Hepatocyte (in vitro differentiated cells): ENCODE measurements around the gene CNOT6. TPM values are rescaled to one million over a fixed set of nuclear protein-coding genes. Genes with fewer than 3 reads are reported as not detected.

ENCODE experiments used
- DNase-seq: peaks from one replicate; pipeline ENCODE4 v3.0.0-alpha.2; 2016; ENCODE audit warnings: low spot score
- H2AFZ ChIP-seq: fragments of 200-600 bp; sonication (generic); 2 replicates; pipeline ENCODE4 v1.6.0; 2016; ENCODE audit warnings: antibody characterized with exemption, mild to moderate bottlenecking
- H3K27ac ChIP-seq: fragments of 200-600 bp; sonication (generic); 2 replicates; pipeline ENCODE4 v1.5.1; 2016; ENCODE audit warnings: mild to moderate bottlenecking
- H3K27me3 ChIP-seq: fragments of 200-600 bp; sonication (generic); 2 replicates; pipeline ENCODE4 v1.6.1; 2016
- H3K36me3 ChIP-seq: fragments of 200-600 bp; sonication (generic); replicated peaks from 2 replicates; pipeline ENCODE4 v1.5.1; 2016; ENCODE audit warnings: low read depth; ENCODE audit not compliant: insufficient read depth
- H3K4me1 ChIP-seq: fragments of 200-600 bp; sonication (generic); 2 replicates; pipeline ENCODE4 v1.5.1; 2016; ENCODE audit warnings: mild to moderate bottlenecking, moderate library complexity; ENCODE audit not compliant: insufficient read depth
- H3K4me2 ChIP-seq: fragments of 200-600 bp; sonication (generic); 2 replicates; pipeline ENCODE4 v1.6.0; 2016
- H3K4me3 ChIP-seq: fragments of 200-600 bp; sonication (generic); 2 replicates; pipeline ENCODE4 v1.5.1; 2016; ENCODE audit warnings: mild to moderate bottlenecking
- H3K79me2 ChIP-seq: fragments of 200-600 bp; sonication (generic); 2 replicates; pipeline ENCODE4 v1.6.0; 2017; ENCODE audit warnings: mild to moderate bottlenecking
- H3K9me2 ChIP-seq: fragments of 200-600 bp; sonication (generic); replicated peaks from 2 replicates; pipeline ENCODE4 v1.6.0; 2017; ENCODE audit warnings: mild to moderate bottlenecking; ENCODE audit not compliant: insufficient read depth
- H3K9me3 ChIP-seq: fragments of 200-600 bp; sonication (generic); 2 replicates; pipeline ENCODE4 v1.5.1; 2016; ENCODE audit warnings: low read depth, mild to moderate bottlenecking
- H4K20me1 ChIP-seq: fragments of 200-600 bp; sonication (generic); 2 replicates; pipeline ENCODE4 v1.6.0; 2016; ENCODE audit warnings: mild to moderate bottlenecking; ENCODE audit not compliant: insufficient read depth, poor library complexity, severe bottlenecking
- CTCF ChIP-seq: fragments of 200-600 bp; sonication (generic); IDR thresholded peaks from 2 replicates; pipeline ENCODE4 v1.5.1; 2016; ENCODE audit warnings: antibody characterized with exemption, mild to moderate bottlenecking; ENCODE audit not compliant: poor library complexity
- EZH2 ChIP-seq: fragments of 200-600 bp; sonication (generic); IDR thresholded peaks from 2 replicates; pipeline ENCODE4 v1.6.1; 2016; ENCODE audit warnings: antibody characterized with exemption, mild to moderate bottlenecking, borderline replicate concordance
- EZH2phosphoT487 ChIP-seq: fragments of 200-600 bp; sonication (generic); IDR thresholded peaks from one replicate; pipeline ENCODE4 v1.6.1; 2018; ENCODE audit warnings: antibody characterized with exemption, mild to moderate bottlenecking, low read depth, moderate library complexity; ENCODE audit not compliant: unreplicated experiment, severe bottlenecking
- WGBS: methylation state at CpG from one replicate; pipeline ENCODE4 v1.1.6; 2016; ENCODE audit warnings: low lambda C conversion rate; ENCODE audit errors: missing lambda C conversion rate; 5-methylcytosine and 5-hydroxymethylcytosine counted together
- polyA plus RNA-seq: library from polyadenylated mRNA; unstranded; fragments of >200 nt; fragmentation: Nextera tagmentation; extraction: Ambion mirVana; gene quantifications from 2 replicates; pipeline ENCODE4 v1.2.1, GENCODE V29; 2016
- total RNA-seq: library from RNA; depleted of rRNA; stranded (reverse); fragments of >200 nt; gene quantifications from 2 replicates; pipeline ENCODE4 v1.2.3, GENCODE V29; 2014

Gene CNOT6
- total and polyA plus RNA-seq, 2 experiments from 2014 or later: 12.0 to 24.1 TPM

GRCh38 chr5:180625125-180625790 lies 131.1 kb downstream of the CNOT6 start:
- no peak for DNase-seq
- Histone ChIP-seq H3K27ac (no peak overlapping the region), H3K4me2 (no peak overlapping the region), H2AFZ (no peak overlapping the region), H3K36me3 (no peaks in the 10 kb centered on the region), H3K9me3 (no peaks in the 10 kb centered on the region), H4K20me1 (no peaks in the 10 kb centered on the region), H3K4me1 (no peaks in the 10 kb centered on the region), H3K79me2 (no peaks in the 10 kb centered on the region), H3K9me2 (no peaks in the 10 kb centered on the region), H3K4me3 (no peak overlapping the region), H3K27me3 (no peaks in the 10 kb centered on the region)
- 84% methylated on average over 10 of the region's 10 CpGs for WGBS
- TF ChIP-seq CTCF: no peak

GRCh38 chr5:180625791-180626660 lies 131.8 kb downstream of the CNOT6 start:
- no peak overlapping the region for H3K4me3 ChIP-seq
- no peak for TF ChIP-seq EZH2phosphoT487
- no peak for TF ChIP-seq CTCF
- TF ChIP-seq EZH2: no peak
- no peaks in the 10 kb centered on the region for H3K9me2 ChIP-seq
- no peak for DNase-seq
- no peaks in the 10 kb centered on the region for H4K20me1 ChIP-seq
- H2AFZ ChIP-seq: no peak overlapping the region
- no peaks in the 10 kb centered on the region for H3K9me3 ChIP-seq
- H3K4me2 ChIP-seq: no peak overlapping the region
- H3K27ac ChIP-seq: no peak overlapping the region
- no peaks in the 10 kb centered on the region for H3K4me1 ChIP-seq
- no peaks in the 10 kb centered on the region for H3K36me3 ChIP-seq
- no peaks in the 10 kb centered on the region for H3K27me3 ChIP-seq
- WGBS: 92% methylated on average over 25 of the region's 25 CpGs
- H3K79me2 ChIP-seq: no peaks in the 10 kb centered on the region

GRCh38 chr5:180626661-180627385 lies 132.6 kb downstream of the CNOT6 start:
- Histone ChIP-seq H3K79me2 (no peaks in the 10 kb centered on the region), H2AFZ (no peak overlapping the region), H3K4me1 (no peaks in the 10 kb centered on the region), H3K4me2 (no peak overlapping the region), H3K9me3 (no peaks in the 10 kb centered on the region), H3K27ac (no peak overlapping the region), H4K20me1 (no peaks in the 10 kb centered on the region), H3K9me2 (no peaks in the 10 kb centered on the region), H3K4me3 (no peak overlapping the region), H3K27me3 (no peaks in the 10 kb centered on the region), H3K36me3 (no peaks in the 10 kb centered on the region)
- no peak for DNase-seq
- WGBS: 90% methylated on average over 15 of the region's 15 CpGs
- TF ChIP-seq EZH2 (no peak), CTCF (no peak), EZH2phosphoT487 (no peak)
